Activated CD4-positive, alpha-beta T cell treated with anti-CD3 and anti-CD28 coated beads, Interleukin-2, amount 50 U/mL, for 4 hours (primary cell): ENCODE results near the gene GSK3A.
A peak's percentile ranks its signal among the peaks of the same experiment; 100 is the strongest.

Source experiments
- DNase-seq, 2 experiments: peaks; one replicate each; pipeline ENCODE4 v3.0.0-alpha.2; 2020

Gene GSK3A

GRCh38 chr19:42219812-42220750 is 22.3 kb downstream of the GSK3A start, which contains the start of gene ZNF526:
Gene ZNF526 (plus strand): TSS chr19:42220312. CDS start chr19:42224404, 4,092 bp downstream.
- DNase-seq: peak; percentile 93 to 95

- DNase-seq: peak; percentile 99
These were observed 24.6 kb downstream of the GSK3A start, which contains the start of gene DEDD2 for GRCh38 chr19:42217520-42218437. Gene DEDD2 (minus strand): TSS chr19:42217677. CDS start chr19:42217007, 670 bp downstream.

- DNase-seq: no peak
These were observed 25.5 kb downstream of the GSK3A start for GRCh38 chr19:42216653-42217519.

- DNase-seq: no peak
These were observed 27.5 kb downstream of the GSK3A start for GRCh38 chr19:42214810-42215485.

- DNase-seq: no peak
These were observed 29.5 kb downstream of the GSK3A start for GRCh38 chr19:42212886-42213285.

- no peak for DNase-seq
These were observed 33.8 kb downstream of the GSK3A start for GRCh38 chr19:42208612-42209011.

GRCh38 chr19:42207767-42208271 is 34.6 kb downstream of the GSK3A start:
- no peak for DNase-seq

- no peak for DNase-seq
These were observed 35.3 kb downstream of the GSK3A start for GRCh38 chr19:42206871-42207755.

GRCh38 chr19:42204664-42205063 is 37.7 kb downstream of the GSK3A start:
- DNase-seq: no peak

GRCh38 chr19:42203700-42204099 is 38.7 kb downstream of the GSK3A start:
- DNase-seq: no peak

- DNase-seq: no peak
These were observed 40.0 kb downstream of the GSK3A start for GRCh38 chr19:42202290-42202880.

GRCh38 chr19:42201489-42202289 is 40.7 kb downstream of the GSK3A start:
- no peak for DNase-seq

GRCh38 chr19:42200116-42200715 is 42.2 kb downstream of the GSK3A start:
- DNase-seq: no peak

GRCh38 chr19:42199440-42200115 is 42.8 kb downstream of the GSK3A start:
- DNase-seq: peak in 1 of 2 experiments; percentile 23

GRCh38 chr19:42198676-42199439 is 43.5 kb downstream of the GSK3A start:
- DNase-seq: peak; percentile 31 to 40

- no peak for DNase-seq
These were observed 45.0 kb downstream of the GSK3A start for GRCh38 chr19:42197375-42197817.
